GM18508 (cell line): ENCODE data around the gene DOCK10.

ENCODE experiments used
- ATAC-seq: cut with Tn5 transposase; IDR thresholded peaks from one replicate; pipeline ENCODE4 v1.9.1; 2021; ENCODE audit warnings: moderate number of reproducible peaks; ENCODE audit not compliant: insufficient read depth, unreplicated experiment

DOCK10 gene

GRCh38 chr2:225017098-225017685, 25.1 kb downstream of the DOCK10 start:
- no peak for ATAC-seq

- no peak for ATAC-seq
Measured at GRCh38 chr2:225013425-225014365, 28.6 kb downstream of the DOCK10 start.

- no peak for ATAC-seq
Measured at GRCh38 chr2:225011585-225011984, 30.7 kb downstream of the DOCK10 start.

GRCh38 chr2:225010804-225011203, 31.5 kb downstream of the DOCK10 start:
- ATAC-seq, result no peak

- no peak for ATAC-seq
Measured at GRCh38 chr2:225009768-225010167, 32.5 kb downstream of the DOCK10 start.

- ATAC-seq, result no peak
Measured at GRCh38 chr2:225008935-225009334, 33.3 kb downstream of the DOCK10 start.

GRCh38 chr2:225008179-225008856, 34.0 kb downstream of the DOCK10 start:
- ATAC-seq, result peak; percentile 61

- ATAC-seq, result no peak
Measured at GRCh38 chr2:225006730-225007129, 35.5 kb downstream of the DOCK10 start.

- ATAC-seq, result no peak
Measured at GRCh38 chr2:225004597-225004996, 37.7 kb downstream of the DOCK10 start.

- peak; percentile 89 for ATAC-seq
Measured at GRCh38 chr2:225002656-225003045, 39.6 kb downstream of the DOCK10 start.

- peak; percentile 34 for ATAC-seq
Measured at GRCh38 chr2:225002039-225002655, 40.1 kb downstream of the DOCK10 start.

- no peak for ATAC-seq
Measured at GRCh38 chr2:224999754-225000153, 42.5 kb downstream of the DOCK10 start.

- ATAC-seq, result no peak
Measured at GRCh38 chr2:224999321-224999720, 42.9 kb downstream of the DOCK10 start.

- ATAC-seq, result no peak
Measured at GRCh38 chr2:224997802-224998201, 44.5 kb downstream of the DOCK10 start.

GRCh38 chr2:224995419-224995818, 46.8 kb downstream of the DOCK10 start:
- ATAC-seq, result no peak

GRCh38 chr2:224994242-224994823, 47.9 kb downstream of the DOCK10 start:
- no peak for ATAC-seq

GRCh38 chr2:224990710-224991109, 51.6 kb downstream of the DOCK10 start:
- ATAC-seq, result no peak

GRCh38 chr2:224987733-224988132, 54.5 kb downstream of the DOCK10 start:
- ATAC-seq, result no peak

GRCh38 chr2:224986477-224986876, 55.8 kb downstream of the DOCK10 start:
- no peak for ATAC-seq

GRCh38 chr2:224984637-224985036, 57.6 kb downstream of the DOCK10 start:
- ATAC-seq, result no peak
